ENCODE results near the gene NPFFR2. TPM values are rescaled to one million over a fixed set of nuclear protein-coding genes. Genes with fewer than 3 reads are reported as not detected.
"Not testable (repeated sequence)": the region's sequence is repeated elsewhere in the genome, so short reads cannot be mapped to it uniquely, and the experiment has no call there.

The NPFFR2 gene
- total RNA-seq, 4 donors from 2014 or later = not detected

DNA sequence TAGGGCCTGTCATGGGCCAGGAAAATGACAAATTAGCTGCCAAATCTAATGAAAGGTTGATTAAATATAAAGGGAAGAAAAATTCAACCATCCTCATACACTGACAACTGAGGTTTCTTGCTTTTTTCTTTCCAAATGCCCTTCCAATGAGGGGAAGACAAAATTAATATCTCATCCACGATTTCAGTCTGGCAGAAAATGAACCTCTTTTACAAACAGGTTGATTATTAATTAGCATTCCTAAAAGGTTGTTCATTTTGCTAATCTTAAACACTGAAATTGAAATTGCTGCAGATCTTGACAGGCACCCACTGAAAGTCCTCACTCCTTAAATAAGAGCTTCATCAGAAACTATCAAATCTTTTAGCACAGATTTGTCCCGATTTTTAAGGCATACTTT is 45.5 kb downstream of the NPFFR2 start:
- Histone ChIP-seq H3K9me3 (no peaks in the 10 kb centered on the region), H3K36me3 (no peaks in the 10 kb centered on the region), H3K4me1 (no peaks in the 10 kb centered on the region), H3K27me3 (no peaks in the 10 kb centered on the region), H3K27ac (no peak overlapping the region), H3K4me3 (no peak overlapping the region)
- no peak for TF ChIP-seq POLR2A (IDR thresholded peaks at IDR 0.05)
- TF ChIP-seq CTCF (IDR thresholded peaks at IDR 0.05 in 4 of 5, conservative IDR thresholded peaks at IDR 0.05 in 1 of 5) = no peak
- intact Hi-C loops (cut with DNase I; ENCODE audit: low total_unique reads) = no loop called here
- DNase-seq = no peak
- in situ Hi-C loops (cut with MboI; ENCODE audit: low sequenced_read_pairs in 4 of 4) = no loop called here
- no peak for ATAC-seq

DNA sequence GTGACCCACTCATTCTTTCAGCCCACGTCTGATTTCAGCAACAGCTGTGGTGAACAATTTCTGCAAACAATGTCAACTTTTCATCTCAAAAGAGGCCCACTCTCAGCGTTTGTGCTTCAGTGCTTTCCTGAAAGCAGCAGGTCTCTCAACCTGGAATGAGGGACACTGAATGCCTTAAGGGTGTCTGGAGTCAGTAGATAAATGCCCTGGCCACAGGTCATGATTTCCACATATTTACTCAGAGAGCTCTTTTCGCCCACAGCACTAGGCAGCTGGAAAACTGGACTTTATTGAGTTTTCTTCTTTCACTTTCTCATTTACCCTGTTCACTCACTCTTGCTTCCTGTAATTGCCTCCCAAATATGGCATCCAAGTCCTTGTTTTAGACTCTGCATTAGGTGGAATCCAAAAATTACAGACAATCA is 52.8 kb downstream of the NPFFR2 start:
- Histone ChIP-seq H3K4me3 (no peak overlapping the region), H3K9me3 (no peaks in the 10 kb centered on the region), H3K36me3 (no peaks in the 10 kb centered on the region), H3K27me3 (no peaks in the 10 kb centered on the region), H3K4me1 (no peaks in the 10 kb centered on the region), H3K27ac (no peak overlapping the region)
- ATAC-seq = no peak
- in situ Hi-C loops (cut with MboI; ENCODE audit: low sequenced_read_pairs in 4 of 4) = no loop called here
- TF ChIP-seq CTCF (IDR thresholded peaks at IDR 0.05 in 4 of 5, conservative IDR thresholded peaks at IDR 0.05 in 1 of 5) (no peak), POLR2A (IDR thresholded peaks at IDR 0.05) (no peak)
- intact Hi-C loops (cut with DNase I; ENCODE audit: low total_unique reads) = no loop called here
- no peak for DNase-seq

- in situ Hi-C loops (cut with MboI; ENCODE audit: low sequenced_read_pairs in 4 of 4); H3K27me3 ChIP-seq; ATAC-seq; H3K9me3 ChIP-seq; intact Hi-C loops (cut with DNase I; ENCODE audit: low total_unique reads); H3K27ac ChIP-seq; H3K4me3 ChIP-seq; DNase-seq; H3K4me1 ChIP-seq; H3K36me3 ChIP-seq: not testable (repeated sequence)
Observed at GRCh38 chr4:72090606-72091005, 58.8 kb downstream of the NPFFR2 start.

DNA sequence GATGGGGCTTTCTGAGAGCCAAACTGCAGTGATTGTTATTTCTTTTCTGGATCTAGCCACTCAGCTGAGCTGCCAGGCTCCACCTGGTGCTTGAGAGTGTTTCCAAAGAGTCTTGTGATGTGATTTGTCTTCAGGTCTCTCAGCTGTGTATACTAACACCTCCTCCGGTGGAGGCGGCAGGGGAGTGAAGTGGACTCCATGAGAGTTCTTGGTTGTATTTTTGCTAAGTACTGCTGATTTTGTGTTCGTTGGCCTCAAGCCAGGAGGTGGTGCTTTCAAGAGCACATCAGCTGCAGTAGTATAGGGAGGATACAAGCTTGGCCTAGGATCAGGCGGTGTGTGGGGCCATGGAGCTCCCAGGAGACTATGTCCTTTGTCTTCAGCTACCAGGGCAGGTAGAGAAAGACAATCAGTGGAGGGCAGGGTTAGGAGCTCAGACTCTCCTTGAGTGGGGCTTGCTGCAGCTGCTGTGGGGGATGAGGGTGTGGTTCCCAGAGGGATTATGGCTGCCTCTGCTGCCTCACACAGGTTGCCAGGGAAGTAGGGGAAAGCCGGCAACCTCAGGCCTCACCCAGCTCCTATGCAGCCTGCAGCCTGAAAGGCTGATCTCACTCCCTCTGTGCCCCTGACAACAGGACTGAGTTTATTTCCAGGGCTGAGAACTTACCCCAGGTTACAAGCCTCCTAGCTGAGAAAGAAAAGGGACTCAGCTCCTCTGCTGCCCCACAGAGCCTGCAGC is 62.4 kb downstream of the NPFFR2 start:
- in situ Hi-C loops (cut with MboI; ENCODE audit: low sequenced_read_pairs in 4 of 4) = no loop called here

DNA sequence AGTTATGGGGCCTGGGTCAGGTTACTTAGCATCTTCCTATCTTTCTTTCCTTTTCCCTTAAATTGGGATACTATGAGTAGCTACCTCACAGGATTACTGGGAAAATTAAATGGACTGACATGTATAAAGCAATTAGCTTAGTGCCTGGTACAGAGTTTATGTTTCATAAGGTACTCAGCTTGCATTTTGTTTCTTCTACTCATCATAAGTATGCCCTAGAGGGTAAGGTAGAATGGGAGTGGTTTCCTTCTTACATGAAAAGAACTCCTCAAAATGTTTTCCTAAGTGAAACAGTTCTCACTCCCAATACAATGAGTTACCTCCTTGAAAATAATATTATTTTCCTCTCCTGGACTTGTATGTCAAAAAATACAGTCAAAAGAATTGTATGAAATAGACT is 75.7 kb downstream of the NPFFR2 start:
- no peaks in the 10 kb centered on the region for H3K36me3 ChIP-seq
- no peaks in the 10 kb centered on the region for H3K9me3 ChIP-seq
- in situ Hi-C loops (cut with MboI; ENCODE audit: low sequenced_read_pairs in 4 of 4) (no loop called here), intact Hi-C loops (cut with DNase I; ENCODE audit: low total_unique reads) (no loop called here)
- no peaks in the 10 kb centered on the region for H3K27me3 ChIP-seq
- no peak for ATAC-seq
- TF ChIP-seq CTCF (IDR thresholded peaks at IDR 0.05 in 4 of 5, conservative IDR thresholded peaks at IDR 0.05 in 1 of 5) (no peak), POLR2A (IDR thresholded peaks at IDR 0.05) (no peak)
- no peak overlapping the region for H3K27ac ChIP-seq
- no peak overlapping the region for H3K4me3 ChIP-seq
- no peaks in the 10 kb centered on the region for H3K4me1 ChIP-seq
- DNase-seq = no peak

More for the DNA sequence above, 62.4 kb downstream of the NPFFR2 start:
- no peaks in the 10 kb centered on the region for H3K27me3 ChIP-seq
- DNase-seq (no peak), ATAC-seq (no peak)
- H3K4me1 ChIP-seq = no peaks in the 10 kb centered on the region
- no peaks in the 10 kb centered on the region for H3K36me3 ChIP-seq
- no peak overlapping the region for H3K27ac ChIP-seq
- intact Hi-C loops (cut with DNase I; ENCODE audit: low total_unique reads) = no loop called here
- no peak for TF ChIP-seq CTCF (IDR thresholded peaks at IDR 0.05 in 4 of 5, conservative IDR thresholded peaks at IDR 0.05 in 1 of 5)
- no peak for TF ChIP-seq POLR2A (IDR thresholded peaks at IDR 0.05)
- no peak overlapping the region for H3K4me3 ChIP-seq
- no peaks in the 10 kb centered on the region for H3K9me3 ChIP-seq
